Gastrocnemius medialis (tissue), 4 donors: ENCODE data around the gene GLB1L.

ENCODE experiments used
- CTCF ChIP-seq, 5 experiments: fragments of 450-650 bp in 3 of 5; fragments of 200-600 bp in 2 of 5; sonication (generic) in 2 of 5; IDR thresholded peaks in 4 of 5; conservative IDR thresholded peaks in 1 of 5; 1 replicate in 4 of 5; 2 replicates in 1 of 5; pipeline ENCODE4 v1.5.1; 2016 to 2019; ENCODE audit warnings: antibody characterized with exemption in 5 of 5, mild to moderate bottlenecking in 3 of 5, moderate library complexity in 3 of 5
- POLR2A ChIP-seq, 2 donors: fragments of 450-650 bp; IDR thresholded peaks; one replicate each; pipeline ENCODE4 v1.6.1; 2017; ENCODE audit warnings: antibody characterized with exemption in 2 of 2, mild to moderate bottlenecking in 2 of 2, moderate library complexity in 2 of 2

- no peak for TF ChIP-seq CTCF (IDR thresholded peaks at IDR 0.05 in 4 of 5, conservative IDR thresholded peaks at IDR 0.05 in 1 of 5)
- TF ChIP-seq POLR2A (IDR thresholded peaks at IDR 0.05) = peak; percentile 54 to 78
Measured at GRCh38 chr2:219218732-219219701, 26.2 kb downstream of the GLB1L start, which contains the start of gene ABCB6.
